Esophagus muscularis mucosa (tissue), 4 donors: ENCODE data around the gene RFNG.

ENCODE experiments used
- EP300 ChIP-seq: sonication (generic); formaldehyde crosslinking; IDR thresholded peaks from one replicate; pipeline ENCODE4 v1.6.1; 2017; ENCODE audit warnings: antibody characterized with exemption
- POLR2A ChIP-seq: fragments of 450-650 bp; IDR thresholded peaks from one replicate; pipeline ENCODE4 v1.6.1; 2017; ENCODE audit warnings: antibody characterized with exemption, moderate library complexity, mild to moderate bottlenecking, low read depth
- TF ChIP-seq, protein P1 (sequence below), 3 experiments: fragments of 200-600 bp in 2 of 3; fragments of 450-650 bp in 1 of 3; sonication (generic) in 2 of 3; IDR thresholded peaks; one replicate each; pipeline ENCODE4 v1.5.1; 2017 to 2019; ENCODE audit warnings: antibody characterized with exemption in 3 of 3, mild to moderate bottlenecking in 2 of 3, moderate library complexity in 1 of 3

GRCh38 chr17:82083009-82083408 lies 31.4 kb upstream of the RFNG start:
- TF ChIP-seq, protein P1, sequence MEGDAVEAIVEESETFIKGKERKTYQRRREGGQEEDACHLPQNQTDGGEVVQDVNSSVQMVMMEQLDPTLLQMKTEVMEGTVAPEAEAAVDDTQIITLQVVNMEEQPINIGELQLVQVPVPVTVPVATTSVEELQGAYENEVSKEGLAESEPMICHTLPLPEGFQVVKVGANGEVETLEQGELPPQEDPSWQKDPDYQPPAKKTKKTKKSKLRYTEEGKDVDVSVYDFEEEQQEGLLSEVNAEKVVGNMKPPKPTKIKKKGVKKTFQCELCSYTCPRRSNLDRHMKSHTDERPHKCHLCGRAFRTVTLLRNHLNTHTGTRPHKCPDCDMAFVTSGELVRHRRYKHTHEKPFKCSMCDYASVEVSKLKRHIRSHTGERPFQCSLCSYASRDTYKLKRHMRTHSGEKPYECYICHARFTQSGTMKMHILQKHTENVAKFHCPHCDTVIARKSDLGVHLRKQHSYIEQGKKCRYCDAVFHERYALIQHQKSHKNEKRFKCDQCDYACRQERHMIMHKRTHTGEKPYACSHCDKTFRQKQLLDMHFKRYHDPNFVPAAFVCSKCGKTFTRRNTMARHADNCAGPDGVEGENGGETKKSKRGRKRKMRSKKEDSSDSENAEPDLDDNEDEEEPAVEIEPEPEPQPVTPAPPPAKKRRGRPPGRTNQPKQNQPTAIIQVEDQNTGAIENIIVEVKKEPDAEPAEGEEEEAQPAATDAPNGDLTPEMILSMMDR (IDR thresholded peaks at IDR 0.05) = no peak
- TF ChIP-seq POLR2A (no peak), EP300 (no peak)
